Testis (tissue), 3 donors: Measurements from ENCODE around the gene ZNF587. TPM values are rescaled to one million over a fixed set of nuclear protein-coding genes. Genes with fewer than 3 reads are reported as not detected.
"Not testable (repeated sequence)": the region's sequence is repeated elsewhere in the genome, so short reads cannot be mapped to it uniquely, and the experiment has no call there.

Experiments used
- DNase-seq: peaks from one replicate; pipeline ENCODE4 v3.0.0-alpha.2; 2019
- H3K27ac ChIP-seq, 2 donors: fragments of 200-600 bp; sonication (generic); one replicate each; pipeline ENCODE4 v1.5.1; 2019
- H3K27me3 ChIP-seq: fragments of 200-600 bp; sonication (generic); one replicate; pipeline ENCODE4 v1.5.1; 2019
- H3K36me3 ChIP-seq: fragments of 200-600 bp; sonication (generic); one replicate; pipeline ENCODE4 v1.5.1; 2017; ENCODE audit warnings: low read depth; ENCODE audit errors: missing control alignments
- H3K4me1 ChIP-seq: fragments of 200-600 bp; sonication (generic); one replicate; pipeline ENCODE4 v1.5.1; 2019
- H3K4me3 ChIP-seq, 2 donors: fragments of 200-600 bp; sonication (generic); one replicate each; pipeline ENCODE4 v1.5.1; 2017 to 2019
- H3K9me3 ChIP-seq: fragments of 200-600 bp; sonication (generic); one replicate; pipeline ENCODE4 v1.5.1; 2017
- POLR2A ChIP-seq: fragments of 450-650 bp; IDR thresholded peaks from one replicate; pipeline ENCODE4 v1.6.1; 2017; ENCODE audit warnings: antibody characterized with exemption, mild to moderate bottlenecking, moderate library complexity
- WGBS, 2 donors: methylation state at CpG; one replicate each; pipeline ENCODE4 v1.1.5; 2018; 5-methylcytosine and 5-hydroxymethylcytosine counted together
- intact Hi-C: fragments of 100-400 bp; cut with DNase I; formaldehyde crosslinking; loops from one replicate; pipeline ENCODE4 v1.15.1; 2023; ENCODE audit warnings: low total_unique reads
- polyA plus RNA-seq: library from polyadenylated mRNA; stranded (reverse); fragments of 350-450 nt; fragmentation: Illumina TruSeq; extraction: RNeasy Lipid Tissue Mini Kit (QIAGEN cat#74804); gene quantifications from one replicate; pipeline ENCODE4 v1.2.3, GENCODE V29; 2014; ENCODE audit warnings: low read depth, low replicate concordance; ENCODE audit not compliant: insufficient read depth
- total RNA-seq, 2 donors: library from RNA; depleted of rRNA; stranded (reverse); fragments of >200 nt; gene quantifications; one replicate each; pipeline ENCODE4 v1.2.3, GENCODE V29; 2016
- TF ChIP-seq, protein P1 (sequence below), 3 experiments: fragments of 450-650 bp in 2 of 3; fragments of 200-600 bp in 1 of 3; sonication (generic) in 1 of 3; IDR thresholded peaks; one replicate each; pipeline ENCODE4 v1.5.1; 2016 to 2019; ENCODE audit warnings: antibody characterized with exemption in 3 of 3, mild to moderate bottlenecking in 2 of 3, moderate library complexity in 1 of 3

Gene ZNF587
- total and polyA plus RNA-seq, 3 donors from 2014 or later = 21.4 to 31.2 (median 30.8) TPM

DNA sequence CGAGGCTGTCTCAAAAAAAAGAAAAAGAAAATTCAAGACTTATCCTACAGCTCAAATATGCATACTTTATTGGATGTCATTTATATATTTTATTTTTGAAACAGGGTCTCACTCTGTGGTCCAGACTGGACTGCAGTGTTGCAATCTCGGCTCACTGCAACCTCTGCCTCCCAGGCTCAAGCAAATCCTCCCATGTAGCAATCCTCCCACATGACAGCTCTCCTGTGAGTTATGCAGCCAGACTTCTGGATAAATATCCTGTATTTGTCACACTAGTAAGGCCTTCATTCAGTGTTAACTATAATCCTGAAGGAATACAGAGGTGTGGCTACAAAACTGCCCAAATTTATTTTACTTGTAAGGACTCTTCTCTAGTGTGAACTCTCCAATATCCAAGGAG, 42.1 kb upstream of the ZNF587 start:
- intact Hi-C loops = no loop called here
- H3K9me3 ChIP-seq = no peaks in the 10 kb centered on the region
- no peaks in the 10 kb centered on the region for H3K4me1 ChIP-seq
- no peak for TF ChIP-seq POLR2A
- TF ChIP-seq, protein P1, sequence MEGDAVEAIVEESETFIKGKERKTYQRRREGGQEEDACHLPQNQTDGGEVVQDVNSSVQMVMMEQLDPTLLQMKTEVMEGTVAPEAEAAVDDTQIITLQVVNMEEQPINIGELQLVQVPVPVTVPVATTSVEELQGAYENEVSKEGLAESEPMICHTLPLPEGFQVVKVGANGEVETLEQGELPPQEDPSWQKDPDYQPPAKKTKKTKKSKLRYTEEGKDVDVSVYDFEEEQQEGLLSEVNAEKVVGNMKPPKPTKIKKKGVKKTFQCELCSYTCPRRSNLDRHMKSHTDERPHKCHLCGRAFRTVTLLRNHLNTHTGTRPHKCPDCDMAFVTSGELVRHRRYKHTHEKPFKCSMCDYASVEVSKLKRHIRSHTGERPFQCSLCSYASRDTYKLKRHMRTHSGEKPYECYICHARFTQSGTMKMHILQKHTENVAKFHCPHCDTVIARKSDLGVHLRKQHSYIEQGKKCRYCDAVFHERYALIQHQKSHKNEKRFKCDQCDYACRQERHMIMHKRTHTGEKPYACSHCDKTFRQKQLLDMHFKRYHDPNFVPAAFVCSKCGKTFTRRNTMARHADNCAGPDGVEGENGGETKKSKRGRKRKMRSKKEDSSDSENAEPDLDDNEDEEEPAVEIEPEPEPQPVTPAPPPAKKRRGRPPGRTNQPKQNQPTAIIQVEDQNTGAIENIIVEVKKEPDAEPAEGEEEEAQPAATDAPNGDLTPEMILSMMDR (IDR thresholded peaks at IDR 0.05) = no peak
- WGBS, 2 donors = 77 to 85% methylated on average over 2 of the region's 2 CpGs
- no peak overlapping the region for H3K27ac ChIP-seq
- no peaks in the 10 kb centered on the region for H3K36me3 ChIP-seq
- no peaks in the 10 kb centered on the region for H3K27me3 ChIP-seq
- H3K4me3 ChIP-seq = no peak overlapping the region
- DNase-seq = no peak

DNA sequence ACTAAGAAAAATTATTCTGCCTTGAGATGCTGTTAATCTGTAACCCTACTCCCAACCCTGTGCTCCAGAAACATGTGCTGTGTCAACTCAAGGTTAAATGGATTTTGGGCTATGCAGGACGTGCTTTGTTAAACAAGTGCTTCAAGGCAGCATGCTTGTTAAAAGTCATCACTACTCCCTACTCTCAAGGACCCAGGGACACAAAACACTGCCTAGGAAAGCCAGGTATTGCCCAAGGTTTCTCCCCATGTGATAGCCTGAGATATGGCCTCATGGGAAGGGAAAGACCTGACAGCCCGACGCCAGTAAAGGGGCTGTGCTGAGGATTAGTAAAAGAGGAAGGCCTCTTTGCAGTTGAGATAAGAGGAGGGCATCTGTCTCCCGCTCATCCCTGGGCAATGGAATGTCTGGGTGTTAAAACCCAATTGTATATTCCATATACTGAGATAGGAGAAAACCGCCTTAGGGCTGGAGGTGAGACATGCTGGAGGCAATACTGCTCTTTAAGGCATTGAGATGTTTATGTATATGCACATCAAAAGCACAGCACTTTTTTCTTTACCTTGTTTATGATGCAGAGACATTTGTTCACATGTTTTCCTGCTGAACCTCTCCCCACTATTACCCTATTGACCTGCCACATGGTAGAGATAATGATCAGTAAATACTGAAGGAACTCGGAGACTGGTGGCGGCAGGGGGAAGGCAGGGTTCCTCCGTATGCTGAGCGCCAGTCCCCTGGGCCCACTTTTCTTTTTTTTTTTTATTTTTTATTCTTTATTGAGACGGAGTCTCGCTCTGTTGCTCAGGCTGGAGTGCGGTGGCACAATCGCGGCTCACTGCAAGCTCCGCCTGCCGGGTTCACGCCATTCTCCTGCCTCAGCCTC, 39.0 kb upstream of the ZNF587 start:
- DNase-seq, H3K4me3 ChIP-seq, H3K4me1 ChIP-seq, H3K36me3 ChIP-seq, H3K27me3 ChIP-seq, H3K27ac ChIP-seq, H3K9me3 ChIP-seq, intact Hi-C loops: not testable (repeated sequence)
- 75 to 78% methylated on average over 17 of the region's 17 CpGs for WGBS, 2 donors

DNA sequence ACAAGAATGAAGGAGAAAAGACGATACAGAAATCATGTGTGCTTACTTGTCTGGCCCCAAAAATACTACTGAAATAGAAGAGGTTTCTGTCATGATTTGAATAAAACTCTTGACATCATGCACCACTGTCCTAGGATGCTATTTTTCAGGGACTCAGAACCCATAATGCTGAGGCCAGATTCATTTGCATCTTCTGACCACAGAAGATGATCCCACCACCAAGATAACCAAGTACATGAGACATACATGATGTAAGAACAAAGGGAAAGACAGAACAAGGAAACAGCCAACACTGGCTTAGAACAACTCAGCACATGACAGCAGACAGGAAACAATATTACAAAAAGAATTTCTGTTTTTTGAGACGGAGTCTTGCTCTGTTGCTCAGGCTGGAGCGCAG, 37.4 kb upstream of the ZNF587 start:
- TF ChIP-seq, protein P1 (IDR thresholded peaks at IDR 0.05) = no peak
- TF ChIP-seq POLR2A = no peak
- no peak for DNase-seq
- intact Hi-C loops = no loop called here
- Histone ChIP-seq H3K4me1 (no peaks in the 10 kb centered on the region), H3K27me3 (no peaks in the 10 kb centered on the region), H3K36me3 (no peaks in the 10 kb centered on the region), H3K4me3 (no peak overlapping the region), H3K27ac (no peak overlapping the region), H3K9me3 (no peaks in the 10 kb centered on the region)
- 90 to 96% methylated on average over 3 of the region's 3 CpGs for WGBS, 2 donors

DNA sequence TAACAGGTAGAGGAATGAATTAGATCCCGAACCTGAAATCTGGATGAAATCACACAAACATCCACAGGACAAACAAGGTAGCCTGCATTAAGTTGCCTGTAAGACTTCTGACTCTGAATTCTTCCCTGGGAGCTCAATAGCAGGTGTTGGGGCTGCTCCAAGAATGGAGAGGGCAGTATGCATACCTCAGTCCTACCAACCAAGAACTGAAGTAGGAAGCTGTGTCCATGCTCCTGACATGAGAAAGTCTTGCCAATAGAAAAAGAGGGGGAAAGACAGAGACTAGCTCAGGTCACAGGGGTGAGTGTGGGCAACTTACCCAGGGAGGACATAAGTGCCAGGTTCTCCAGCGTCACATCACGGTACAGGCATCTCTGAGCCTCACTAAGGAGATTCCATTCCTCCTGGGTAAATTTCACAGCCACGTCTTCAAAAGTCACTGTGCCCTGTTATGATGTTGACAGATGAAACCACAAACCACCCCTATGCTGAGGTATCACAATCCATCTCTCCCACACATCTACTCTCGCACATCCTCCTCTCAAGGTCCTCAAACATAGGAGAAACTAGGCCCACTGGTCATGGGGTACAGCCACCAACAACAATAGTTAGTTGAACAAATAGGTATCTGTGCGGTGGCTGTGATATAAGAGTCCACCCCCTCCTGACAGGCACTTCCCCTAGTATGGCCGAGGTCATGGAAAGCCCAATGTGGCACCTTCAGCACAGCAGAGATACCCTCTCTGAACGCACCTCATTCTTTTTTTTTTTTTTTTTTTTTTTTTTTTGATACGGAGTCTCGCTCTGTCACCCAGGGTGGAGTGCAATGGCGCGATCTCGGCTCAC, 36.5 kb upstream of the ZNF587 start:
- DNase-seq, H3K4me3 ChIP-seq, H3K4me1 ChIP-seq, H3K27me3 ChIP-seq, intact Hi-C loops, H3K27ac ChIP-seq, H3K9me3 ChIP-seq, H3K36me3 ChIP-seq: not testable (repeated sequence)
- WGBS, 2 donors = 72 to 76% methylated on average over 13 of the region's 13 CpGs

DNA sequence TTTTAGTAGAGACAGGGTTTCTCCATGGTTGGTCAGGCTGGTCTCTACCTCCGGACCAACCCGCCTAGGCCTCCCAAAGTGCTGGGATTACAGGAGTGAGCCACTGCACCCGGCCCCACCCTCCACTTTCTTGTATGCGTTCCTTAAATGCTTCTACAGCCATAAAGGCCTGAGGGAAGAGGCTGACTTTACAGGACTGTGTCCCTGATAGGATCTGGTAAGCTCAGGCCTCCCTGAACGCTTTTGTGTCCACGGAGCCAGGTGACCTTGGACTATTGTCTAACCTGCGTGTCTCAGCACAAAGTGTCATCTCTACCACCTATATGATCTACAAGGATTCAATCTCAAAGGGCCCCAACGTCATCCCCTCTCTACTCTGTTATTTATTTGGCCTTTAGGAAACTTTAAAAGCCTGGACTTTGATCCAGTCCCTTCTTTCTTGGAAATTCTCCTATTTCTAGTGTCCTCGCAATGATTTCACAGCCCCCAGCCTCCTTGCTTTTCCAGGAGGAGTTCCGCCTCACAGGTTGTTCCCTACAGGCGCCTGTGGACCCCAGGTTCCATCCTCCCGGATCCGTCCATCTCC, 35.6 kb upstream of the ZNF587 start:
- intact Hi-C loops = no loop called here
- peak overlapping the region in 1 of 2 donors; percentile 46 for H3K27ac ChIP-seq
- no peaks in the 10 kb centered on the region for H3K4me1 ChIP-seq
- TF ChIP-seq POLR2A = no peak
- TF ChIP-seq, protein P1 (IDR thresholded peaks at IDR 0.05) = no peak
- DNase-seq = no peak
- no peaks in the 10 kb centered on the region for H3K9me3 ChIP-seq
- no peaks in the 10 kb centered on the region for H3K27me3 ChIP-seq
- no peaks in the 10 kb centered on the region for H3K36me3 ChIP-seq
- 16 to 18% methylated on average over 12 to 13 of the region's 13 CpGs for WGBS, 2 donors
- H3K4me3 ChIP-seq = peak overlapping the region; percentile 66 to 75
